ENCODE results near the gene BCORL1. TPM values are rescaled to one million over a fixed set of nuclear protein-coding genes. Genes with fewer than 3 reads are reported as not detected.

BCORL1 gene
- total RNA-seq, 2 donors from 2014 or later: 8.5 to 22.3 TPM

GRCh38 chrX:129998021-129998420 lies 15.6 kb downstream of the BCORL1 start:
- H3K36me3 ChIP-seq: no peaks in the 10 kb centered on the region
- no peak for TF ChIP-seq CTCF (IDR thresholded peaks at IDR 0.05)
- DNase-seq (ENCODE audit: low spot score) (no peak), ATAC-seq (ENCODE audit: insufficient number of reproducible peaks, low FRiP score, low read depth) (no peak)
- H3K27me3 ChIP-seq (replicated peaks; ENCODE audit: insufficient read depth): no peaks in the 10 kb centered on the region
- H3K4me3 ChIP-seq: no peak overlapping the region
- H3K4me1 ChIP-seq (ENCODE audit: control insufficient read depth in 1 of 2, low read depth in 2 of 2): peaks cover 0 to 11% of the 10 kb centered on the region in 2 donors
- no peaks in the 10 kb centered on the region for H3K9me3 ChIP-seq
- H3K27ac ChIP-seq: no peak overlapping the region

DNA sequence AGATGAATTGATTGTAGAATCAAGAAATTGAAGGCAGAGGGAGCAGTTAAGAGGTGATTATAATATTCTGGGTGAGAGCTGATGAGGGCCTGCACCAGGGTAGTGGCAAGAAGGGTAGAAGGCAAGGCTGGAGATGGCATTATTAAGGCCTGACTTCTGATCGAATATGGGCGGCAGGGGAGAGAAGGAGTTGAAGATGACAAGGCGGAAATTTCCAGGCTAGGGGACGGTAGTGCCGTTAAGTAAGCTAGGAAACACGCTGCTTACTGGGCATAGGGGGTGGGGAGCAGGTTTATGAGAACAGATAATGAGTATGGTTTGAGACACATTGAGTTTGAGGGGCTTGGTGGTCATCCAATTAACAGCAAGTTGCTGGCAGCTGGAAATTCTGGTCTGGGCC lies 19.5 kb downstream of the BCORL1 start:
- DNase-seq (ENCODE audit: low spot score) (no peak), ATAC-seq (ENCODE audit: insufficient number of reproducible peaks, low FRiP score, low read depth) (no peak)
- Histone ChIP-seq H3K36me3 (no peaks in the 10 kb centered on the region), H3K4me1 (ENCODE audit: control insufficient read depth in 1 of 2, low read depth in 2 of 2) (no peaks in the 10 kb centered on the region), H3K4me3 (no peak overlapping the region), H3K27ac (no peak overlapping the region), H3K9me3 (no peaks in the 10 kb centered on the region), H3K27me3 (replicated peaks; ENCODE audit: insufficient read depth) (no peaks in the 10 kb centered on the region)
- TF ChIP-seq CTCF (IDR thresholded peaks at IDR 0.05): no peak

DNA sequence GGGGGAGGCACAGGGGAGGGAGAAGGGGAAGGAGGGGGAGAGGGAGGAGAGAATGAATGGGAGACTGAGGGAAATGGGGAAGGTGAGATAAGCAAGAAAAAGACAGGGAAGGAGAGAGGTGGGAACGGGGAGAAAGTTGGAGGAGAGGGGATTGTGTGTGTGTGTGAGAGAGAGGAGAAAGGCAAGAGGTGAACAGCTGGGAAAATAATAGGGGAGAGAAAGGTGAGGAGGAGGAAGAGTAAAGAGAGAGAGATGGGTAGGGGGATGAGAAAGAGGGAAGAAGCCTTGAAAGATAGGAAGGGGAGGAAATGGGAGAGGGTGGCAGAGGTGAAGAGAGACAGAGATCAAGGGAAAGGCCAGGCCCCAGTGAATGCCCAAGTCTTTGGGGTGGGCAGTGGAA lies 20.1 kb downstream of the BCORL1 start:
- no peak for TF ChIP-seq CTCF (IDR thresholded peaks at IDR 0.05)
- Histone ChIP-seq H3K9me3 (no peaks in the 10 kb centered on the region), H3K36me3 (no peaks in the 10 kb centered on the region), H3K27ac (no peak overlapping the region), H3K4me3 (no peak overlapping the region), H3K4me1 (ENCODE audit: control insufficient read depth in 1 of 2, low read depth in 2 of 2) (no peaks in the 10 kb centered on the region), H3K27me3 (replicated peaks; ENCODE audit: insufficient read depth) (no peaks in the 10 kb centered on the region)
- no peak for DNase-seq (ENCODE audit: low spot score)
- no peak for ATAC-seq (ENCODE audit: insufficient number of reproducible peaks, low FRiP score, low read depth)

DNA sequence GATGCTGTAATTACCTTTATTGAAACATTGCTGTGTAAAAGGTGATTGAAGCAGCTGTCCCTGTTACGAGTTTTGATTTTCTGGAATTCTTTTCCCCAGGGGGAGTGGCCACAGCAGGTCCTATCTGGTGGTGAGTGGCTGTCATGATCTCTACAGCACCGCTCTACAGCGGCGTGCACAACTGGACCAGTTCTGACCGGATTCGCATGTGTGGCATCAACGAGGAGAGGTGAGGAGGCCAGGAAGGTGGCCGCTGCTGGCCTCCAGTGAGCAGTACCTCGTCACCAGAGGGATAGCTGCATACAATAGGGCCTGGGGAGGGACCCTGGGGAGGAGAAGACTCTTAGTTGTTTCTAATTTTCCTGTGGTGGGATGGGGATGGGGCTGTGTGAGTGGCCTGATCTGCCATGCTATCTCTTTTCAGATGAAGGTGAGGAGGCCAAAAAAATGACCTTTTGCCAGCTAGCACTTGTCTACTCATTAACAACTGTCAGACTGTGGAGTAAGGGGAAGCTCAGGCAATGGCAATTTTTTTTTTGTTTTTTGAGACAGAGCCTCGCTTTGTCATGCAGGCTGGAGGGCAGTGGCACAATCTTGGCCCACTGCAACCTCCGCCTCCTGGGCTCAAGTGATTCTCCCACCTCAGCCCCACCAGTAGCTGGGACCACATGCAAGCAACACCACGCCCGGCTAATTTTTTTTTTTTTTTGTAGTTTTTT lies 22.8 kb downstream of the BCORL1 start:
- ATAC-seq (ENCODE audit: insufficient number of reproducible peaks, low FRiP score, low read depth) (no peak), DNase-seq (ENCODE audit: low spot score) (no peak)
- TF ChIP-seq CTCF (IDR thresholded peaks at IDR 0.05): no peak
- H3K36me3 ChIP-seq: no peaks in the 10 kb centered on the region
- H3K4me1 ChIP-seq (ENCODE audit: control insufficient read depth in 1 of 2, low read depth in 2 of 2): no peaks in the 10 kb centered on the region
- H3K9me3 ChIP-seq: no peaks in the 10 kb centered on the region
- H3K27ac ChIP-seq: no peak overlapping the region
- H3K27me3 ChIP-seq (replicated peaks; ENCODE audit: insufficient read depth): no peaks in the 10 kb centered on the region
- no peak overlapping the region for H3K4me3 ChIP-seq

GRCh38 chrX:130009658-130010223 lies 27.3 kb downstream of the BCORL1 start:
- ATAC-seq (ENCODE audit: insufficient number of reproducible peaks, low FRiP score, low read depth): no peak
- Histone ChIP-seq H3K27me3 (replicated peaks; ENCODE audit: insufficient read depth) (no peaks in the 10 kb centered on the region), H3K4me1 (ENCODE audit: control insufficient read depth in 1 of 2, low read depth in 2 of 2) (no peaks in the 10 kb centered on the region), H3K36me3 (no peaks in the 10 kb centered on the region), H3K9me3 (no peaks in the 10 kb centered on the region), H3K4me3 (no peak overlapping the region), H3K27ac (no peak overlapping the region)
- no peak for TF ChIP-seq CTCF (IDR thresholded peaks at IDR 0.05)
- no peak for DNase-seq (ENCODE audit: low spot score)
